ENCODE data around the gene KLHL3. TPM values are rescaled to one million over a fixed set of nuclear protein-coding genes. Genes with fewer than 3 reads are reported as not detected.

Gene KLHL3
- polyA plus RNA-seq, 1 of the 3 experiments (the other 2 are of a cell fraction), result 3.8 TPM

DNA sequence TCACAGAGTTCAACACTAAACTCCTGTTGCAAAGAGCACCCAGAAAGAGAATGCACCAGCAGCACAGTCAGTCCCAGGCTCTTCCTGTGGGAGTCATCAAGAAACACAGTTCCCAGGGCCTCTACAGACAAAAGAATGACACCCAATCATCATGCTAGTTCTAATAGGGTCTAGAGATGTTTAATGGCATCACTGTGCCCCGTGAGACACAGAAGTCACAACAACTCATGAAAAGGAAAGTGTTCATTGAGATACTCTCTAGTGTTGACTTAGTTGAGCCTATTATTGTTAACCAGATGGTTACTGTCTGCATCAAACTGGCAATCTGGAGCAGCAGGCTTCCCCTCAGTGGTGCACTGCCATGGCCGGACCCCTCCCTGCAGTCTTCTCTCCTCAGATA, 1.6 kb downstream of the KLHL3 start:
- no peak overlapping the region for H3K27ac ChIP-seq (ENCODE audit: low read depth in 2 of 2, low read length in 1 of 2)
- no peak overlapping the region for H3K4me3 ChIP-seq (ENCODE audit: low read depth in 2 of 2, low read length in 1 of 2)
- no peaks in the 10 kb centered on the region for H3K79me2 ChIP-seq (ENCODE audit: insufficient read depth)
- H3K4me2 ChIP-seq, result peak overlapping the region; percentile 69; the same call in 1 of the 2 replicates
- DNase-seq, result no peak
- H4K20me1 ChIP-seq (ENCODE audit: insufficient read depth), result no peaks in the 10 kb centered on the region
- TF ChIP-seq TCF12 (IDR thresholded peaks at IDR 0.05) (no peak), GABPA (IDR thresholded peaks at IDR 0.05; ENCODE audit: low read depth) (no peak), MEF2A (IDR thresholded peaks at IDR 0.05; ENCODE audit: borderline replicate concordance, low read depth) (no peak), SIN3A (IDR thresholded peaks at IDR 0.05; ENCODE audit: borderline replicate concordance, low read depth, low read length) (no peak)
- TF ChIP-seq, protein P1, sequence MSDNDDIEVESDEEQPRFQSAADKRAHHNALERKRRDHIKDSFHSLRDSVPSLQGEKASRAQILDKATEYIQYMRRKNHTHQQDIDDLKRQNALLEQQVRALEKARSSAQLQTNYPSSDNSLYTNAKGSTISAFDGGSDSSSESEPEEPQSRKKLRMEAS (IDR thresholded peaks at IDR 0.05; ENCODE audit: low read depth), result no peak
- no peaks in the 10 kb centered on the region for H3K27me3 ChIP-seq (ENCODE audit: insufficient read depth)
- no peak overlapping the region for H3K9ac ChIP-seq
- H2AFZ ChIP-seq (ENCODE audit: low read depth), result no peak overlapping the region
- H3K36me3 ChIP-seq (replicated peaks in 1 of 2; ENCODE audit: control insufficient read depth in 1 of 2, insufficient read depth in 2 of 2, low read length in 1 of 2), result peaks cover 0 to 4% of the 10 kb centered on the region in 2 experiments
- H3K9me2 ChIP-seq, result no peaks in the 10 kb centered on the region
- peaks cover 4% of the 10 kb centered on the region for H3F3A ChIP-seq (replicated peaks; ENCODE audit: insufficient read depth)
- WGBS (ENCODE audit: low lambda C conversion rate), result 80% methylated on average over 2 of the region's 2 CpGs
- POLR2A ChIA-PET, result no interaction called here
- CTCF ChIA-PET, result interaction anchor here (14.8 to 22.5 kb wide), 2 partner anchors 75 to 103 kb away, joined by 239 to 407 read pairs; no protein-coding TSS in a partner anchor
- 0 out of 2 replicates have a peak, but pooled peaks cover 4% of the 10 kb centered on the region for H3K9me3 ChIP-seq
- H3K4me1 ChIP-seq (ENCODE audit: control insufficient read depth in 1 of 2, insufficient read depth in 2 of 2, low read depth in 1 of 2, low read length in 1 of 2), result peaks cover 0 to 14% of the 10 kb centered on the region in 2 experiments; a peak in 2 of 4 replicates

DNA sequence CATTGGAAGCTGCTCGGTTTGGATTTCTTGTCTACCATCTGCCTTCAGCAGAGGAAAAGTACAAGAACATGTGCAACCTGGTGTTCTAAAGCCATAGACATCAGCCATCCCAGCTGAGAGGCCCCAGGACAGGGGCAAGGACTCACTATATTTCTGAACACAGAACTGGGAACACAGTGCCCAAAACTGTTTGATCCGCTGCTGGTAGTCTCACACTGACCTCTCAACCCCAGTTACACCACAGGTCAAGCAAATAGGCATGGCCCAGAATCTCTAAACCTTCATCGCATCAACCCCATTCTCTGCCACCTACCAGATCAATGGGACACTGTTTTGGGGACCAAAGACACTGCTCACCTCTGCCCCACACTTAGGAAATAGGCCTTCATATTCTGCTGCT, 2.0 kb downstream of the KLHL3 start:
- no peak overlapping the region for H3K9ac ChIP-seq
- peaks cover 0 to 14% of the 10 kb centered on the region in 2 experiments; a peak in 2 of 4 replicates for H3K4me1 ChIP-seq (ENCODE audit: control insufficient read depth in 1 of 2, insufficient read depth in 2 of 2, low read depth in 1 of 2, low read length in 1 of 2)
- H4K20me1 ChIP-seq (ENCODE audit: insufficient read depth), result no peaks in the 10 kb centered on the region
- POLR2A ChIA-PET, result no interaction called here
- no peak for DNase-seq
- H2AFZ ChIP-seq (ENCODE audit: low read depth), result no peak overlapping the region
- H3K4me3 ChIP-seq (ENCODE audit: low read depth in 2 of 2, low read length in 1 of 2), result no peak overlapping the region
- no peak overlapping the region for H3K27ac ChIP-seq (ENCODE audit: low read depth in 2 of 2, low read length in 1 of 2)
- peaks cover 4% of the 10 kb centered on the region for H3F3A ChIP-seq (replicated peaks; ENCODE audit: insufficient read depth)
- CTCF ChIA-PET, result interaction anchor here (0.8 to 22.5 kb wide), 3 partner anchors 9 to 103 kb away, joined by 3 to 407 read pairs (median 239); no protein-coding TSS in a partner anchor
- 97% methylated on average over 3 of the region's 3 CpGs for WGBS (ENCODE audit: low lambda C conversion rate)
- 0 out of 2 replicates have a peak, but pooled peaks cover 4% of the 10 kb centered on the region for H3K9me3 ChIP-seq
- H3K27me3 ChIP-seq (ENCODE audit: insufficient read depth), result no peaks in the 10 kb centered on the region
- no peak for TF ChIP-seq FOSL2 (IDR thresholded peaks at IDR 0.05; ENCODE audit: borderline replicate concordance, low read depth)
- TF ChIP-seq MXI1 (IDR thresholded peaks at IDR 0.05; ENCODE audit: low read depth, low read length), result no peak
- TF ChIP-seq MEF2A (IDR thresholded peaks at IDR 0.05; ENCODE audit: borderline replicate concordance, low read depth), result no peak
- no peak for TF ChIP-seq EP300 (IDR thresholded peaks at IDR 0.05; ENCODE audit: borderline replicate concordance in 1 of 2, low read depth in 1 of 2, low read length in 1 of 2)
- TF ChIP-seq YY1 (IDR thresholded peaks at IDR 0.05; ENCODE audit: low read depth), result no peak
- TF ChIP-seq TAF1 (IDR thresholded peaks at IDR 0.05; ENCODE audit: borderline replicate concordance, low read depth, low read length), result no peak
- no peak for TF ChIP-seq NRF1 (IDR thresholded peaks at IDR 0.05; ENCODE audit: low read depth, low read length)
- TF ChIP-seq EZH2phosphoT487 (IDR thresholded peaks at IDR 0.05; ENCODE audit: borderline replicate concordance, low read depth), result no peak
- TF ChIP-seq CHD2 (IDR thresholded peaks at IDR 0.05; ENCODE audit: low read length, partially characterized antibody), result no peak
- TF ChIP-seq, protein P1 (IDR thresholded peaks at IDR 0.05; ENCODE audit: low read depth), result no peak
- TF ChIP-seq GABPA (IDR thresholded peaks at IDR 0.05; ENCODE audit: low read depth), result no peak
- no peak for TF ChIP-seq RFX5 (IDR thresholded peaks at IDR 0.05; ENCODE audit: low read length)
- no peak for TF ChIP-seq FOXJ3 (CRISPR knock-in tag; IDR thresholded peaks at IDR 0.05)
- TF ChIP-seq RXRA (IDR thresholded peaks at IDR 0.05; ENCODE audit: borderline replicate concordance, low read depth), result no peak
- no peak for TF ChIP-seq SIN3A (IDR thresholded peaks at IDR 0.05; ENCODE audit: borderline replicate concordance, low read depth, low read length)
- no peak for TF ChIP-seq NFIC (IDR thresholded peaks at IDR 0.05; ENCODE audit: borderline replicate concordance)
- TF ChIP-seq, protein P2, sequence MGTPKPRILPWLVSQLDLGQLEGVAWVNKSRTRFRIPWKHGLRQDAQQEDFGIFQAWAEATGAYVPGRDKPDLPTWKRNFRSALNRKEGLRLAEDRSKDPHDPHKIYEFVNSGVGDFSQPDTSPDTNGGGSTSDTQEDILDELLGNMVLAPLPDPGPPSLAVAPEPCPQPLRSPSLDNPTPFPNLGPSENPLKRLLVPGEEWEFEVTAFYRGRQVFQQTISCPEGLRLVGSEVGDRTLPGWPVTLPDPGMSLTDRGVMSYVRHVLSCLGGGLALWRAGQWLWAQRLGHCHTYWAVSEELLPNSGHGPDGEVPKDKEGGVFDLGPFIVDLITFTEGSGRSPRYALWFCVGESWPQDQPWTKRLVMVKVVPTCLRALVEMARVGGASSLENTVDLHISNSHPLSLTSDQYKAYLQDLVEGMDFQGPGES (IDR thresholded peaks at IDR 0.05; ENCODE audit: low read depth, low read length), result no peak
- no peak for TF ChIP-seq GATA2 (CRISPR knock-in tag; IDR thresholded peaks at IDR 0.05)
- H3K4me2 ChIP-seq, result no peak overlapping the region
- H3K9me2 ChIP-seq, result no peaks in the 10 kb centered on the region
- H3K79me2 ChIP-seq (ENCODE audit: insufficient read depth), result no peaks in the 10 kb centered on the region
- H3K36me3 ChIP-seq (replicated peaks in 1 of 2; ENCODE audit: control insufficient read depth in 1 of 2, insufficient read depth in 2 of 2, low read length in 1 of 2), result peaks cover 0 to 4% of the 10 kb centered on the region in 2 experiments
